ENCODE measurements around the gene RAC2. TPM values are rescaled to one million over a fixed set of nuclear protein-coding genes. Genes with fewer than 3 reads are reported as not detected.

The RAC2 gene
- total and polyA plus RNA-seq, 2 experiments from 2014 or later, result 0.98 to 2.0 TPM

GRCh38 chr22:37284126-37284804, 40.2 kb upstream of the RAC2 start:
- peak overlapping the region; percentile 34 for H3K27ac ChIP-seq
- no peak for TF ChIP-seq CTCF (IDR thresholded peaks at IDR 0.05; ENCODE audit: low read depth, low read length)
- peaks cover 14% of the 10 kb centered on the region for H3K4me1 ChIP-seq (ENCODE audit: low read depth)
- no peak overlapping the region for H3K4me3 ChIP-seq
- no peaks in the 10 kb centered on the region for H3K36me3 ChIP-seq
- H3K9me3 ChIP-seq (ENCODE audit: low read depth), result no peaks in the 10 kb centered on the region
- no peak for DNase-seq (ENCODE audit: low read depth in 1 of 2, low spot score in 1 of 2)
- H3K27me3 ChIP-seq, result no peaks in the 10 kb centered on the region

- Histone ChIP-seq H3K4me3 (no peak overlapping the region), H3K27ac (no peak overlapping the region), H3K36me3 (no peaks in the 10 kb centered on the region), H3K4me1 (ENCODE audit: low read depth) (peaks cover 14% of the 10 kb centered on the region), H3K27me3 (no peaks in the 10 kb centered on the region), H3K9me3 (ENCODE audit: low read depth) (no peaks in the 10 kb centered on the region)
- TF ChIP-seq CTCF (IDR thresholded peaks at IDR 0.05; ENCODE audit: low read depth, low read length), result no peak
- DNase-seq (ENCODE audit: low read depth in 1 of 2, low spot score in 1 of 2), result peak in 1 of 2 donors; percentile 34
Observed at GRCh38 chr22:37283393-37283937, 39.4 kb upstream of the RAC2 start.

DNA sequence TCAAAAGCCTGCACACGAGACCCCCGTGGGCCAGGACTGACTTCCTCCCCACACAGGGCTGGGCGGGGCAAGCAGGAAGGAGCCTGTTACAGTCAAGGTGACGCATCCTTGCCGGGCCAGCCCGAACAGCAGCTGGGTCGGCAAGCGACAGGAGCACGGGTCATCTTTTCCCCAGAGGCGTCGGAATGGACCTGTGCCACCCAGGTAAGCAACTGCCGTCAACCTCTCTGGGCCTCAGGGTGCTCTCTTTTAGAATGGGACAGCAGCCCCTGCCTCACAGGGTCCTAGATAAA, 38.3 kb upstream of the RAC2 start, which contains the start of gene CYTH4:
TSS of gene CYTH4 (plus strand) at position 124 of the 293 bp plus-strand sequence. CDS start at position 186, 62 bp downstream.
- Histone ChIP-seq H3K4me3 (no peak within 1 kb of the TSS), H3K36me3 (no peaks in the 10 kb centered on the region), H3K9me3 (ENCODE audit: low read depth) (no peaks in the 10 kb centered on the region), H3K27me3 (no peaks in the 10 kb centered on the region), H3K27ac (no peak within 1 kb of the TSS), H3K4me1 (ENCODE audit: low read depth) (peaks cover 14% of the 10 kb centered on the region)
- TF ChIP-seq CTCF (IDR thresholded peaks at IDR 0.05; ENCODE audit: low read depth, low read length), result no peak
- DNase-seq (ENCODE audit: low read depth in 1 of 2, low spot score in 1 of 2), result no peak

- peaks cover 14% of the 10 kb centered on the region for H3K4me1 ChIP-seq (ENCODE audit: low read depth)
- H3K36me3 ChIP-seq, result no peaks in the 10 kb centered on the region
- no peak overlapping the region for H3K27ac ChIP-seq
- DNase-seq (ENCODE audit: low read depth in 1 of 2, low spot score in 1 of 2), result no peak
- no peaks in the 10 kb centered on the region for H3K27me3 ChIP-seq
- no peak for TF ChIP-seq CTCF (IDR thresholded peaks at IDR 0.05; ENCODE audit: low read depth, low read length)
- no peak overlapping the region for H3K4me3 ChIP-seq
- no peaks in the 10 kb centered on the region for H3K9me3 ChIP-seq (ENCODE audit: low read depth)
Observed at GRCh38 chr22:37281646-37282384, 37.7 kb upstream of the RAC2 start.

GRCh38 chr22:37281195-37281594, 37.1 kb upstream of the RAC2 start:
- DNase-seq (ENCODE audit: low read depth in 1 of 2, low spot score in 1 of 2), result no peak
- H3K4me1 ChIP-seq (ENCODE audit: low read depth), result peaks cover 14% of the 10 kb centered on the region
- H3K27me3 ChIP-seq, result no peaks in the 10 kb centered on the region
- no peak overlapping the region for H3K4me3 ChIP-seq
- TF ChIP-seq CTCF (IDR thresholded peaks at IDR 0.05; ENCODE audit: low read depth, low read length), result no peak
- H3K36me3 ChIP-seq, result no peaks in the 10 kb centered on the region
- H3K9me3 ChIP-seq (ENCODE audit: low read depth), result no peaks in the 10 kb centered on the region
- no peak overlapping the region for H3K27ac ChIP-seq
